Activated T-cell treated with anti-CD3 and anti-CD28 coated beads for 24 hours (primary cell): Measurements from ENCODE around the gene SGSH.
"Not testable (repeated sequence)": the region's sequence is repeated elsewhere in the genome, so short reads cannot be mapped to it uniquely, and the experiment has no call there.

Source experiments
- DNase-seq: peaks from one replicate; pipeline ENCODE4 v3.0.0-alpha.2; 2020; ENCODE audit warnings: low read depth

Gene SGSH

DNA sequence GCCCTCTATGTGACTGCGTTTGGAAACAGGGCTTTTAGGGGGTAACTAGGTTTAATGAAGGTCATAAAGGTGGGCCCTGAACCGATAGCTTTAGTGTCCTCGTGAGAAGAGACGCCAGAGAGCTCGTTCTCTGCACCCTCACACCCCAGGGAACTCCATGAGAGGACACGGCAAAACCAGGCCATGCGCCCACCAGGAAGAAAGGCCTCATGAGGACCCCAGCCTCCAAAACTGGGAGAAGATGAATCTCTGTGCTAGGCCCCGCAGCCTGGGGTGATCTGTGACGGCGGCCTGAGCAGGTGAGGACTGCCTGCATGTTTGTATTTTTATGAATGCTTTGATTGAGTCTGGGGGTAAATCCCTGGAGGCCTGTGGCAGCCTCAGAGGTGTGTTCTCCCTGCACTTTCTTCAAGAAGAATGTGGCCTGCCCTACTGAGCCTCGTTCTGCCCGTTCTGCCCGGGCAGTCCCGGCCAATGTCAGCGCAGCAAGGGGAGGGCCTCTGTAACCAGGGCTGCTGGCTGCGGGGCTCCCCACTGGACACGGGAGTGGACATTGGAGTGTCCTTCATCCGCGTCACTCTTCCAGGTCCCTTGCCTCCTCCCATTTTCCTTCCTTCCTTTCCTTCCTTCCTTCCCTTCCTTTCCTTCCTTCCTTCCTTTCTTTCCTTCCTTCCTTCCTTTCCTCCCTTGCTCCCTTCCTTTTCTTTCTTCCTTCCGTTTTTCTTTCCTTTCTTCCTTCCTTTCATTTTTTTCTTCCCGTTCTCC lies 33.7 kb upstream of the SGSH start:
- no peak for DNase-seq

DNA sequence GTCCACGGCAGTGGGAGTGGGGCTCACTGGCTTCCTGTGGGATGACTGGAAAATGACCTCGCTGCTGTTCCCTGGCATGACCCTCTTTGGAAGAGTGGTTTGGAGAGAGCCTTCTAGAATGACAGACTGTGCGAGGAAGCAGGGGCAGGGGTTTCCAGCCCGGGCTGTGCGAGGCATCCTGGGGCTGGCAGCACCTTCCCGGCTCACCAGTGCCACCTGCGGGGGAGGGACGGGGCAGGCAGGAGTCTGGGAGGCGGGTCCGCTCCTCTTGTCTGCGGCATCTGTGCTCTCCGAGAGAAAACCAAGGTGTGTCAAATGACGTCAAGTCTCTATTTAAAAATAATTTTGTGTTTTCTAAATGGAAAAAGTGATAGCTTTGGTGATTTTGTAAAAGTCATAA lies 32.7 kb upstream of the SGSH start:
- peak; percentile 83 for DNase-seq

GRCh38 chr17:80251966-80252365 lies 31.8 kb upstream of the SGSH start:
- DNase-seq, result no peak

DNA sequence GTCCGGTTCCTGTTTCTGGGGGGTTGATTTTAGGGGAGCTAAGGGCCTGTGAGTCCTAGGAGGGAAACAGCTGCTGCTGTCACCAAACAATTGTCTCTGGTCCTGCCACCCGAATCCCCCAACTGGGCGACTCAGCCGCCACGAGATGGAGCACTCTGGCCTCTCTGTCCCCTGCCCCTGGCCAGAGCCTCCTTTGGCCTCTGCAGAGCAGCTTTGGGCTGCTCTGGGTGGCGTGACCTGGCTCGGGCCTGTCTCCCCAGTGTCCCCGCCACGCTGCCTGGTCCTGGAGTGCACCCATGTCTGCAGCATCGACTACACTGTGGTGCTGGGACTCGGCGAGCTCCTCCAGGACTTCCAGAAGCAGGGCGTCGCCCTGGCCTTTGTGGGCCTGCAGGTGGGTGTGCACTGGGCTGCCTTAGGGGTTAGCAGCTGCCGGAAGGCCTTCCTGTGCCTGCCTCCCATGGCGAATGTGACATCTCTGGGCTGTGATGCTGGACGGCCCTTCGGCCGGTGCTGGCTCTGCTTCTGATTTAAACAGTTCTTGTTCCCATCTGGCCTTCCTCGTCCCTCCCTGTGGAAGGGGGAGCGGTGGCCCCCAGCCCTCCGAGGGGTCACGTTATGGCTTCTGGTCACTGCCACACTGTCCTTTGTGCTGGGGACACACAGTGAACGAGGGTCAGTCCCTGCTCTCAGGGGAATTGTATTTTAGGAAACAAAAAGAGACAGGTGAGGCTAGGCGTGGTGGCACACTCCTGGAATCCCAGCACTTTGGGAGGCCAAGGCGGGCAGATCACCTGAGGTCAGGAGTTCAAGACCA lies 29.0 kb upstream of the SGSH start:
- no peak for DNase-seq

GRCh38 chr17:80248001-80248893 lies 28.1 kb upstream of the SGSH start:
- no peak for DNase-seq

GRCh38 chr17:80247561-80247960 lies 27.4 kb upstream of the SGSH start:
- no peak for DNase-seq

GRCh38 chr17:80246726-80247125 lies 26.6 kb upstream of the SGSH start:
- no peak for DNase-seq

- DNase-seq, result no peak
These were observed 26.1 kb upstream of the SGSH start for GRCh38 chr17:80246266-80246681.

- DNase-seq, result no peak
These were observed 25.6 kb upstream of the SGSH start for GRCh38 chr17:80245566-80246265.

DNA sequence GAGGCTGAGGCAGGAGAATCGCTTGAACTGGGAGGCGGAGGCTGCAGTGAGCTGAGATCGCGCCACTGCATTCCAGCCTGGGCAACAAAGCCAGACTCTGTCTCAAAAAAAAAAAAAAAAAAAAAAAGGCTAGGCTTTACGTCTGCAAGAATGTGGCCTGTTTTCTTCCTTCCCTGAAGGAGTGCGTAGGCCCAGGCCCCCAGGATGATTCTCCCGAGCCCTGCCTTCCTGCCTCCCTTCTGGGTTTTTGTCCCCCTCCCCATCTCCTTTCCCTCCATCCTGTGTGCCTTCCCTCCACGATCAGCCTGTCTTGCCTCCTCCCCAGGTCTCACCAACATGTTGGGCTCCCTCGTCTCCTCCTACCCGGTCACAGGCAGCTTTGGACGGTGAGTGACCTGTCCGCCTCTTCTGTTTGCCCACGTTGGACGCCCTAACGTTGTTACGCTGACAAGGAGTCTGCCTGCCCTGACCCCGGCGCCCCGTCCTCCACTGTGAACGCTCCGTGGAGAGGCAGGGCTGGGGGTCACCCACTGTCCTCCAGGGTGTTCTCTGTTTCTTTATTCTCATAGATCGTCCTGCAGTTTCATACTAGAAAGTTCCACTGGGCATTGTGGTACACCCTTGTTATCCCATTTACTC lies 24.9 kb upstream of the SGSH start:
- DNase-seq, result no peak

- DNase-seq, result not testable (repeated sequence)
These were observed 24.3 kb upstream of the SGSH start for GRCh38 chr17:80244448-80244847.

DNA sequence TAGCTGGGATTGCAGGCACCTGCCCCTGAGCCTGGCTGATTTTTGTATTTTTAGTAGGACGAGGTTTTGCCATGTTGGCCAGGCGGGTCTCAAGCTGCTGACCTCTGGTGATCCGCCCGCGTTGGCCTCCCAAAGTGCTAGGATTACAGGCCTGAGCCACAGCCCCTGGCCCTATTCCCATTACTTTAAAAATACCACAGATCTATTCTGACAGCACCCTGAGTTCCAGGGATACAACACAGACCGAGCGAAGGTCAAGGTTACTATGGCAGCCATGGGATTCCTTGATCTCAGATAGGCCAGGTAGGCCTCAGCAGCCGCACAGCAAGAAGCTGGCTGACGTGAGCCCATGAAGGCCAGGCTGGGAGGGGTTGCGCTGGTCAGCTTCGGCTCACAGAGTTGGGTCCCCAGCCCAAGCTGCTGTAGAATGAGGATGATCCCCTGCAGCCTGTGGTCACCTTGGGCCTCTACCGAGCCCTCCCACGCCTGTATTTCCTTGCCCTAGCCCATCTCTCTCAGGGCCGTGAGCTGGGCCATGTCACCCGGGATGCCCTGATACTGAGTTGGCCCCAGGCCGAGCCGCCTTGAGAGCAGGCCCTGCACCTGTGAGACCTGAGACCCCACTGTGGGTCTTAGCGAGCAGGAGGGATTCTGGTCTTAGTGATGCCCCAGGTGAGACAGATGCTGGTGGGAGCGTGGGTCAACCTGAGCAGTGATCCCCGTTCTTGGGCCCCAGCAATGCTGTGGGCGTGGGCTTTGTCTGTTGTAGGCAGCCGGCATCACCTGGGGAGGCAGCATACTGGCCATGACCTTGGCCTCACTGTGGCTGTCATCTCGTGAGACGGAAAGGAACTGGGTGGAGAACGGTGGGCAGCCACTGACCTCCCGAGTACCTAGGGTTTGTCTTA lies 23.6 kb upstream of the SGSH start:
- no peak for DNase-seq

DNA sequence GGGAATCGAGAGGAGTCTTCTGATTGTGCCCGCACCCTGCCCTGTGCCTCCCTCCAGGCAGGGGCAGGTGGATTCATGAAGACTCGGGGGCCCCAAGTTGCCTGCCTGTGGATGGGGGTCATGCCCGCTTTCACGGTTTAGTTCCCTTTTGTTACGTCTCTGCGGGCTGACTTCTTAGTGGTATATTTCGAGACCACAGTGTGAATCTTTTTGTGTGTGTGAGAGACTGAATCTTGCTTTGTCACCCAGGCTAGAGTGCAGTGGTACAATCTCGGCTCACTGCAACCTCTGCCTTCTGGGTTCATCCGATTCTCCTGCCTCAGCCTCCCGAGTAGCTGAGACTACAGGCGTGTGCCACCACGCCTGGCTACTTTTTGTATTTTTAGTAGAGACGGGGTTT lies 22.4 kb upstream of the SGSH start:
- DNase-seq, result no peak

DNA sequence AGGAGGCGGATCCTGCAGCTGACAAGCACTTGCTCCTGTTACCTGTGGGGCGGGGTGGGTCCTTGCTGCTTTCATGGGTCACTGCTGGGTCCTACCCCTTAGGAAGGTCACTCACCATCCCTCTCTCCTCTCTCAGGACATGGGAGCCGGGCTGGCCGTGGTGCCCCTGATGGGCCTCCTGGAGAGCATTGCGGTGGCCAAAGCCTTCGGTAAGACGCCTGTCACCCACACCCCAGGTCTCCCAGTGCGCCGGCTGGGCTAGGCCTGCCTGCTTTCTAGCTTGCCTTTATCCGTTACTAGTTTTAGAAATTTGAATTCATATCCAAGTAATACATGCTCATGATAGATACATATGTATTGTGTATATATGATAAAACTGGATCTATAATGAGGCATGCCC lies 17.3 kb upstream of the SGSH start:
- DNase-seq, result no peak

DNA sequence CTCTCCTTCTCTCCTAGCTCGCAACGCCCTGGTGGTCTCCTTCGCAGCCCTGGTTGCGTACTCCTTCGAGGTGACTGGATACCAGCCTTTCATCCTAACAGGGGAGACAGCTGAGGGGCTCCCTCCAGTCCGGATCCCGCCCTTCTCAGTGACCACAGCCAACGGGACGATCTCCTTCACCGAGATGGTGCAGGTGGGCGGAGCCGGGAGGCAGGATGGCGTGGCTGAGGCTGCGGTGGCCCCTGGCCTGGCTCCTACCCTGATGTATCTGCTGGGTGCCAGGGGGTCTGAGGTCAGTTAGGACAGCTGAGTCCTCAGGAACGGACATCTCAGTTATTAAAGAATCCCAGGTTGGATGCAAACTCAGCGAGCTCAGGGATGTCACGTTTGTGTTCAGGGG lies 16.8 kb upstream of the SGSH start:
- DNase-seq, result no peak

- no peak for DNase-seq
These were observed 13.1 kb upstream of the SGSH start for GRCh38 chr17:80233202-80233601.

DNA sequence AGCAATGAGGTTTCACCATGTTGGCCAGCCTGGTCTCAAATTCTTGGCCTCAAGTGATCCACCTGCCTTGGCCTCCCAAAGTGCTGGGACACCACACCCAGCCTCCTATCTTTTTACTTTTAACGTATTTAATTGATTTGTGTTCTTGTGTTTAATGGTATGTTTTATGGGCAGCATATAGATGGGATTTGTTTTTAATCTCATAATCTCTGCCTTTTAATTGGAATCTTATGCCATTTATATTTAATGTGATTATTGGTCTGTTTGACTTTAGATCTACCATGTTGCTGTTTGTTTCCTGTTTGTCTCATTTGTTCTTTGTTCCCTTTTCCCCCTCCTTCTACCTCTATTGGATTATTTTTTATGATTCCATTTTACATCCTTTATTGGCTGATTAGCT lies 12.3 kb upstream of the SGSH start:
- no peak for DNase-seq

- no peak for DNase-seq
These were observed 8.9 kb upstream of the SGSH start for GRCh38 chr17:80229011-80229410.

DNA sequence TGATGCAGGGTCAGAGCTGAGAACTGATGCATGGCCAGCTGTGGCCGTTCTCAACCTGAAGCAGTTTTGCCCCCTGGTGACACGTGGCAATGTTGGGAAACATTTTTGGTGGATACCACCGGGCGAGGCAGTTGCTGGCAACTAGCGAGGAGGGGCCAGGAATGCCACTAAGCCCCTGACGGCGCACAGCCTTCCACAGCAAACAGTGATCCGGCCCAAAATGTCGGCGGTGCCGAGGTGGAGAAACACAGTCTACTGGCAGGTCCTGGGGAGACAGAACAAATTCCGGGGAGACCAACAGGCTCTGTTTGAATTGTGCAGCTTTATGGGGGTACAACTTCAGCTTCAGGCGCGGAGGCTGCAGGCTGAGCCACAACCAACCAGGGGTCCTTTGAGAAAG lies 8.3 kb upstream of the SGSH start:
- no peak for DNase-seq

- DNase-seq, result no peak
These were observed 7.5 kb upstream of the SGSH start for GRCh38 chr17:80227666-80228065.
